ENCODE data around the gene ZNF471.
A peak's percentile ranks its signal among the peaks of the same experiment; 100 is the strongest.

Gene ZNF471

DNA sequence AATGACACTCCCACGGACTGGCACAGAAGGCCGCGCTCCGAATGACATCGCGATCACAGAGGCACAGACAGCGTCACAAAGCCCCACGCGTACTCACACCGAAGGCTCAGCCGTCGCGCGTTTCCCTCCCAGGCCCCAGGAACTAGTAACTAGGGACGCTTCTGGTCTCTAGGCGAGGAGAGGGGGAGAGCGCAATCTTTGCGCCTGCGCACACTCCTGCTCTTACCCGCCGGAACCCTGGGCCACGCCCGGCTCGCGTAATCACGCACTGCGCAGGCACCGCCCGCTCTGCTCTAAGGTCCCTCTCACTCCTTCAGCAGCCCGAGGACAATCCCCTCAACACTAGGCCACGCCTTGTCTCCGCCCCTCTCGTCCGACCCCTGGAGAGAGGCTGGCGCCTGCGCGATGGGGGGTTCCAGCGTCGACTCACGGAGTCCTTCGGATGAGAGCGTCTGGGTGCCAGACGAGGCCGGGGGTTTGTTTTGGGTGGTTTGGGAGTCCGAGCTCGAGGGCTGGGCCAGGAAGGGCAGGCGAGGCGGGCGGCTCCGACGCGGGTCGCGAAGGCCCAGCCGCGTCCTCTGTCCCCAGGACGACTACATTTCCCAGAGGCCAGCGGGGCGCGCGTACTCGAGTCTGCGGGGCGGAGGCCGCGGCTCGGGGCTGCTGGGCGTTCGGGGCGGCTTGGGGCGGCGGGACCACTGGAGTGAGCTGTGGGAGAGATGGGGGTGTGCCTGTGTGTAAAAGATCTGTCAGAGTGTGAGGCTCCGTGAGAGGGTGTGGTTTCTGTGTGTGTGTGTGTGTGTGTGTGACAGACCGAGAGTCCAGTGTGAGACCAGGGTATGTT lies at the start of gene ZNF471:
Gene ZNF471 (plus strand): TSS at position 410 of the 844 bp plus-strand sequence. CDS start 3,717 bp downstream, outside the sequence.
- peak; percentile 89 for DNase-seq

GRCh38 chr19:56474308-56474707 lies 33.3 kb upstream of the ZNF471 start:
- DNase-seq = no peak

GRCh38 chr19:56476093-56476492 lies 31.6 kb upstream of the ZNF471 start:
- DNase-seq = no peak

DNA sequence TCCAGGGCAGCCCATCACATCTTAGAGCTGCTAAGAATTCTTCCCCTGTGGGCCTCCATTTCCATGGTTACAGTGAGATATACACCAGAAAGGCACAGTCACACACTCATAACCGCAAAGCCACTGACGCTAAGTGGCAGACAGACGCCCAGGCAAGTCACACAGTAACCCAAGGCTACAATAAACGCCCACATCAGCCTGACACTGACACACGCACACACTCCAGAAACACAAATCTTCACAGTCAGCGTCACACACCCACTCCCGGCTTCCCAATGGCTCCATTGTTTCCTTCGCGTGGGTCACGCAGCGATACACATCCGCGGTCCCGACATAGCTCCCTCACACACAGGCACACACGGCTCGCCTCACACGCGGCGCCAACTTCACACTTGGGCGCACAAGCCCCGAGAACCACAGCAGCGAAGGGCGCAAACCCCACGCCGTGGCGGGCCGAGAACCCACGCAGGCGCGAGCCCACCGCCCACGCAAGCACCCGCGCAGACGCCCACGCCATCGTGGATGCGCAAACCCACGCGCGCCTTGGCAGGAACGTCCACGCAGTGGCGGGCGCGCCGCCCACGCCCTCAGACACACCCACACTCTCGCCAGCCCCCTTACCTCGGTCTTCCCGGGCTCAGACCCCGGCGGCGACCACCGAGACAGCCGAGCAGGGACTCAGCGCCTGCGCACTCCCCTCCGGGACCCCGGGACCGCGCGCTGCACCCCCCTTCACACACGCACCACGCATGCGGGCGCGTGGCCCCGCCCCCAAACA lies 30.8 kb upstream of the ZNF471 start, which contains the start of gene ZNF667:
Gene ZNF667 (minus strand): TSS at position 695 of the 778 bp plus-strand sequence. CDS start 14,975 bp downstream, outside the sequence.
- DNase-seq = no peak

DNA sequence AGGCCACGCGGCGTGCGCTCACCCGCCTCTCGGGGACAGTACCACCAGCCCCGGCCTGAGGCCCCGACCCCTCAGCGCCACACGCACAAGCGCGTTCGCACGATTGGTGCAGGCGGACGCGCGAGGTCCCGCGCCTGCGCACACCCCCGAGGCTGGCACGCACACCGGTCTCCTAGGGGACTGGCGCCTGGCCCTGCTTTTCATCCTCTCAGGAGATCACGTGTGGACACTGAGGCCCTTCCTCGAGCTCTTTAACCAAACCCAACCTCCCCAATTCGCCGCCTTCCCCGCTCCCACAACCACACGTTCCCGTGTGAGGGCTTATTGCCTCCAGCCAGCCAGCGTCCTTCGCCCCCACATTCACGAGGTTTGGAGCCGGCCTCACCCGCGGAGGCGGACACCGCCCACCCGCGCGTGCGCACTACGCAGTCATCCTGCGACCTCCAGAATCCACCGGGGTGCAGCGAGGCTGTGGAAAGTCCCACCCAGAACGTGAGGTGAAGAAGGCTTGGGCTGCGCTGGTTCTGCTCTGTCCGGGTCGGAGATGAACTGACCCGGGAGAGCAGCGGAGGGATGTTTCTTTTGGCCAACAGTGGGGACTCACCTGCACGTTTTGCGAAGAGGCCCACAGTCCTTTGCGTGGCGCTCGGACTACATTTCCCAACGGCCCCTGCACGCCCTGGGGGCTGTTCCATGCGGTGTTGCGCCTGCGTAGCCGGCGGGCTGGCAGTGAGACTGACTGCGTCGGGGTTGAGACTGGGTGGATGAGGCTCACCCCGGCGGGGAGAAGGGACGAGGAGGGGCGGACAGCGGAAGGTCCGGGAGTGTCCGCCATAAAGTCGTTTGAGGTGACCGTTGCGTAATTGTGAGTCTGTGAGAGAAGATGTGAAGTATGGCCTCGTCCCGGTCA lies 30.0 kb upstream of the ZNF471 start:
- DNase-seq = peak; percentile 32

DNA sequence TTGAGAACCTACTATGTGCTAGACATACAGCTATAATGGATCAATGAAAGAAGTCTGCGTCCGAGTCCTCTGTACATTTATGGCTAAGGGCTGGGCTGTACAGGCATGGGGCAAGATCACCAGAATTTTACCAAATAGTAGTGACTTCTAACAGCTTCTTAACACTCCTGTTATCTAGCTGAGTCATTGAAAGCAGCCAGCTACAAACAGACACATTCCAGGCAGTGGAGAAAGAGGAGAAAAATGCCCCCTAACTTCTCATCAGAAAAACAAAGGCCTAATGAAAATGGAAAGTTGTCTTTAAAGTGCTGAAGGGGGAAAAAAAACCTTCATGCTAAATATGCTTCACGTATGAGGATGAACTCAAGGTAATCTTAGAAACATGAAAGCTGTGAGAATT lies 16.3 kb upstream of the ZNF471 start:
- DNase-seq = no peak

- DNase-seq = no peak
Measured at GRCh38 chr19:56504581-56504980, 3.1 kb upstream of the ZNF471 start.

GRCh38 chr19:56508290-56508778 lies 679 bp downstream of the ZNF471 start:
- no peak for DNase-seq

DNA sequence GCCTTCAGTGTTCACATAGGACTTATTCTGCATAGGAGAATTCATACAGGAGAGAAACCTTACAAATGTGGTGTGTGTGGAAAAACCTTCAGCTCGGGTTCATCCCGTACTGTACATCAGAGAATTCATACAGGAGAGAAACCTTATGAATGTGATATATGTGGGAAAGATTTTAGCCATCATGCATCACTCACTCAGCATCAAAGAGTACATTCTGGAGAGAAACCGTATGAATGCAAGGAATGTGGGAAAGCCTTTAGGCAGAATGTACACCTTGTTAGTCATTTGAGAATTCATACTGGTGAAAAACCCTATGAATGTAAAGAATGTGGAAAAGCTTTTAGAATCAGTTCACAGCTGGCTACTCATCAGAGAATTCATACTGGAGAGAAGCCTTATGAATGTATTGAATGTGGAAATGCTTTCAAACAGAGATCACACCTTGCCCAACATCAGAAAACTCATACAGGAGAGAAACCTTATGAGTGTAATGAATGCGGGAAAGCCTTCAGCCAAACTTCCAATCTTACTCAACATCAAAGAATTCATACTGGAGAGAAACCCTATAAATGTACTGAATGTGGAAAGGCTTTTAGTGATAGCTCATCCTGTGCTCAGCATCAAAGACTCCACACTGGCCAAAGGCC lies 17.7 kb downstream of the ZNF471 start:
- no peak for DNase-seq

DNA sequence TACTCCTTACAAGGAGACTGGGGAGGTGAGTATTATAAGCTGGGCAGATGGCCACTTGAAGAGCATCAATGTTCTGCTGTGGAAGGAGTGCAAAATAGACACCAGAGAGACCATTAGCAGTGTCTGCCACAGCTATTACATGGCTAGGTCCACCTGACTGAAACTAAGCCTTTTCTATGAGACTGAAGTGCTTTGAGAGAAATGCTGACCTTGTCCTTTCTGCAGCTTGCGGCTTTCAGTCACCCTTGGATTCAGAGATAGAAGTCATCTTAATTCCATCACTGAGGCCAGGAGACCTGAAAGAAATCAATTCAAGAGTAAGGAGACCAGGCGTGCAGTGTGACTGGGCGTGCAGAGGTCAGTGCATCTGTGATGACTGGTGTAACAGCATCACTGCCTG lies 29.8 kb downstream of the ZNF471 start:
- no peak for DNase-seq

- peak; percentile 69 for DNase-seq
Measured at GRCh38 chr19:56538254-56538760, 30.7 kb downstream of the ZNF471 start.

GRCh38 chr19:56538761-56539263 lies 31.2 kb downstream of the ZNF471 start, which contains the start of gene ZFP28:
ZFP28 (plus strand) TSS chr19:56538948; CDS start chr19:56539019, 71 bp downstream.
- no peak for DNase-seq

- DNase-seq = no peak
Measured at GRCh38 chr19:56543776-56544175, 36.1 kb downstream of the ZNF471 start.

DNA sequence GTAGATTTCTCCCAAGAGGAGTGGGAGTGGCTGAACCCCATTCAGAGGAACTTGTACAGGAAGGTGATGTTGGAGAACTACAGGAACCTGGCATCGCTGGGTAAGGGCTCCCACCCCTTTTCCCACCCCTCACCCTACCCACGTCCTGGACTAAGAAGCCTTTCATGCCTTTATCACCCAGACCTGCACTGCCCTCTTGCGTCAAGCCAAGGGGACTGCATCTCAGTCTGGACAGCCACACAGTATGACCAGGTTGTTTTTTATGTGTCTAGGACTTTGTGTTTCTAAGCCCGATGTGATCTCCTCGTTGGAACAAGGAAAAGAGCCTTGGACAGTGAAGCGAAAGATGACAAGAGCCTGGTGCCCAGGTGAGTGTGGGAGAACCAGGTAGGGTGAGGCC lies 39.9 kb downstream of the ZNF471 start:
- no peak for DNase-seq

- no peak for DNase-seq
Measured at GRCh38 chr19:56554272-56554869, 46.7 kb downstream of the ZNF471 start.

- DNase-seq = no peak
Measured at GRCh38 chr19:56562766-56563165, 55.1 kb downstream of the ZNF471 start.

DNA sequence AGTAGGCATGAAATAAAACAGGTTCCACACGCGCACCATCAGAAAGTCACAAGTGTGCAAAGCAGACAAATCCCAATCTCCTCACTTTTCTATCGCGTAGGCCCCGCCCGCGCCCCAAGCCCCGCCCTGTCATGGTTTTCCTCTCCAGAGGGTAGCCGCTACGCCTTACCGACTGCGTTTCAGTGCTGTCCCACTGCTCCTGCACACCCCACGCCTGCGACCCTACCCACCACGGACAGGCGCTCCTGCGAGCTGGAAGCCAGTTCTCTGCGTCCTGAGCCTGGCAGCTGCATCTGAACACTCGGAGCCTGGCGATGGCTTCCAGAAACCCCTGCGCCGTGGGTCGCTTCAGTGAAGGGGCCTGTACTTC lies 59.2 kb downstream of the ZNF471 start:
- DNase-seq = no peak

DNA sequence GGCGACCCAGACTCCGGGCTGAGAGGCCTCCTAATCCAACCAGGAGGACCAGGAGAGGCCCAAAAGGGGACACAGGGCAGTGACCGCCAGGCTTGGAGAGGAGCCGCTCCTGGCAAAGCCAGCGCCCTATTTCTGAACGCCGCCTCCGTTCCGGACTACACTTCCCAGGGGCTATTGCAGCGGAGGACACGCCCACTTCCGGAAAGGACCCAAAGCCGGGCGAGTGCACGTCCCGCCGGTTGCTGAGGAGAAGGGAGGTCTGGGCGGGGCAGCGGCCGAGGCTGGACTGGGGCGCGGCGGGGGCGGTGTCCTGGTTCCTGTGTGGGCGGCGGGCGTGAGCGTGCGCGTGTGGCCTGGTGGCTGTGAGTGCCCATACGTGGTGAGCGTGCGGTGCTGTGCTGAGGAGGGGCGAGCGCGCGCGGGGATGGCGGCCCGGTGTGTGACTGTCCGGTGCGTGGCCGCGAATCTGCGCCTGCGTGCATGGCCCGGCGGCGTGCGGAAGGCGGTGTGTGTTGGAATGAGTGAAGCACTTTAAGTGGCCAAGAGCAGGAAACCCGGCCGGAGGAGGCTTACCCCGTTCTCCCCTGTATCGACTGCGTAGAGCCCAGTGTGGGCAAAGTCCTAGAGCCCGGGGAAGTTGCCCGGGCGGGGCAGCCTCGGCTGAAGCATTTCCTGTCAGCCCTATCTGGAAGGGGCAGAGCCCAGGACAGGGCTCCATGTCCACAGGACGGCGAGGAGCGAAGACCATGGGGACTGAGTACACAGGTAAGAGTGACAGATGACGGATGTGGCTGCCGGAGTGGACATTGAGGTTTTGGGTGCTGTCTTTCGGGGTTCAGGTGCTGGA lies 59.8 kb downstream of the ZNF471 start, which contains the start of gene ZNF470:
Gene ZNF470 (plus strand): TSS at position 195 of the 847 bp plus-strand sequence. CDS start 2,844 bp downstream, outside the sequence.
- DNase-seq = peak; percentile 46

DNA sequence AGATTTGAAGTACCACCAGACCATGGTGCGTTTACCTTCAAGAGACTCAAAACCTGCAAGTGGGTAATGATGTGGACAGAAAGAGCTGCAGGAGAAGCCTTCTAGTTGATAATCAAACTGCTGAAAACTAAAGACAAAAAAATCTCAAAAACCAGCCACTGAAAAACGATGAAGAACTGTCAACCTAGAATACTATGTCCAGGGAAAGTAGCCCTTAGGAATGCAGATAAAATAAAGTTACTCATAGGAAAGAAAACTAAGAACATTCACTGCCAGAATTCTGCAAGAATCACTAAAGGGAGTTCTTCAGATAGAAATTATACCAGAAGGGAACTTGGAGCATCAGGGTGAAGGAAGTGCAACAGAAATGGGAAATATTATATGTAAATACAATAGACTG lies 64.9 kb downstream of the ZNF471 start:
- DNase-seq = no peak

DNA sequence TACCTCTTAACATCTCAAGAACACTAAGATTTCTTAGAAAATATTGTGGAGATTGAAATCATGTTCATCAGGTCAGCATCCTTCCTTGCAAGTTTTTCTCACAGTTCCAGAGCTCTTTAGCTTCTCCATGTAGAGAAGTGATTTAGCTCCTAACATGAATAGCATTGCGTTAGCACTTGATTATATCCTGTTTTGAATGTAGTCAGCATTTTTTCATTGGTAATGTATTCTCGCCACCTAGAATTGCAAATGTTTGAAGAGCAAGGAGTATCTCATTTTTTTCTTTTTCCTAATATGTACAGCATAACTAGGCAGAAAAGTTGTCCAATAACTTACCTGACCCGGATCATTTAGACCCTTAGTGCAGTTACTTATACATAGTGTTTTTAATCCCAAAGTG lies 66.3 kb downstream of the ZNF471 start:
- DNase-seq = no peak
